ENCODE results near the gene AP4M1.

The AP4M1 gene

DNA sequence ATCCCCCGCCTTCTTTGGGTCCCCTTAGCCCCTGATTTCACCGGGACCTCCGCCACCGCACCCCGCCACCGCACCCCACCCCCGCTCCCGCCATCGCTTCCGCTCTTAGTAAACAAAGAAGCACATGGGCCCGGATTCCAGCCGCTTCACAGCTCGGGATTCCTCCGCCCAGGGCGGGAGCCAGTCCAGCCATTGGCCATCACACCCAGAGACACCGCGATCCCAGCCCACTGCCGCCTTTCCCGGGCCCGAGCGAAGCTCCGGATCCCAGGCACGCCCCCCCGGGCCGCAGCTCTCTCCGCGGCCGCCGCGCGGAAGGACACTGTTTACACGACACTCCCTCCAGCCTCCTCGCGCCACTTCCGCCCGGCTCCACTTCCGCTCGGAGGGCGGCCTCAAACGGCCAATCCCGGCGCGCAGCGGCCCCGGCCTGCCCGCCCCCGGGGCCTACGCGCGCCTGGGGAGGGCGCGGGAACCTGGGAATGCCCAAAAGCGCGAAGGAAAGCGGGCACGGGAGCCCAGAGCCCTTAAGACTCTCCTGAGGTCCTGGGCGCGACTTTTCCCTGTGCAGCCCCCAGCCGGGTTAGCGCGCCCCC lies 925 bp upstream of the AP4M1 start:
- no peaks in the 10 kb centered on the region for H3K4me1 ChIP-seq
- peak; percentile 92 for DNase-seq
- no peaks in the 10 kb centered on the region for H3K27me3 ChIP-seq
- TF ChIP-seq, protein P1, sequence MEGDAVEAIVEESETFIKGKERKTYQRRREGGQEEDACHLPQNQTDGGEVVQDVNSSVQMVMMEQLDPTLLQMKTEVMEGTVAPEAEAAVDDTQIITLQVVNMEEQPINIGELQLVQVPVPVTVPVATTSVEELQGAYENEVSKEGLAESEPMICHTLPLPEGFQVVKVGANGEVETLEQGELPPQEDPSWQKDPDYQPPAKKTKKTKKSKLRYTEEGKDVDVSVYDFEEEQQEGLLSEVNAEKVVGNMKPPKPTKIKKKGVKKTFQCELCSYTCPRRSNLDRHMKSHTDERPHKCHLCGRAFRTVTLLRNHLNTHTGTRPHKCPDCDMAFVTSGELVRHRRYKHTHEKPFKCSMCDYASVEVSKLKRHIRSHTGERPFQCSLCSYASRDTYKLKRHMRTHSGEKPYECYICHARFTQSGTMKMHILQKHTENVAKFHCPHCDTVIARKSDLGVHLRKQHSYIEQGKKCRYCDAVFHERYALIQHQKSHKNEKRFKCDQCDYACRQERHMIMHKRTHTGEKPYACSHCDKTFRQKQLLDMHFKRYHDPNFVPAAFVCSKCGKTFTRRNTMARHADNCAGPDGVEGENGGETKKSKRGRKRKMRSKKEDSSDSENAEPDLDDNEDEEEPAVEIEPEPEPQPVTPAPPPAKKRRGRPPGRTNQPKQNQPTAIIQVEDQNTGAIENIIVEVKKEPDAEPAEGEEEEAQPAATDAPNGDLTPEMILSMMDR (IDR thresholded peaks at IDR 0.05; ENCODE audit: low read depth, low read length): no peak
- H3K36me3 ChIP-seq: peaks cover 47% of the 10 kb centered on the region
- no peaks in the 10 kb centered on the region for H3K9me3 ChIP-seq
- H3K4me3 ChIP-seq (ENCODE audit: low read depth, low read length): peak overlapping the region; percentile 83

DNA sequence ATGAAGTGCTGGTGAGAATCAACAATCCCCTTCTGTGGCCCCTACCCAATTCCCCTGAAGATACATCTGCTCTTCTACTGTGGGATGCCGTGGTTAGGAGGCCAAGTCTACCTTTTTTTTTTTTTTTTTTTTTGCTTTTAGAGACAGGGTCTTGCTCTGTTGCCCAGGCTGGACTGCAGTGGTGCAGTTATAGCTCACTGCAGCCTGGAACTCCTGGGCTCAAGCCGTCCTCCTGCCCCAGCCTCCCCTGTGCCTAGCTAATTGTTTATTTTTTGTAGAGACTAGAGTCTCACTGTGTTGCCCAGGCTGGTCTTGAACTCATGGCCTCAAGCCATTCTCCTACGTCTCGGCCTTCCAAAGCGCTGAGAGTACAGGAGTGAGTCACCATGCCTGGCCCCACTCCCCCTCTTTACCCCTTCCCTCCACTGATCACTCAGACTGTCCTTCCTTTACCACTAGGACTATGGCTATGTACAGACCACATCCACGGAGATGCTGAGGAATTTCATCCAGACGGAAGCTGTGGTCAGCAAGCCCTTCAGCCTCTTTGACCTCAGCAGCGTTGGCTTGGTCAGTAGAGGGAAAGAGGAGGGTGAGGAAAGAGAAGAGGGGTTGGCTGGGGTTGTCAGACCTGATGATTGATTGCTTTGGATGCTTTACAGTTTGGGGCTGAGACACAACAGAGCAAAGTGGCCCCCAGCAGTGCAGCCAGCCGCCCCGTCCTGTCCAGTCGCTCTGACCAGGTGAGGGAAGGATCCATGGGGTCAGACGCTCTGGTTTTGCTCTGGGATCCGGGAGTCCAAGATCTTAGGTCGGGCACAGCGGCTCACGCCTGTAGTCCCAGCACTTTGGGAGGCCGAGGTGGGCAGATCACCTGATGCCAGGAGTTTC lies 1.8 kb downstream of the AP4M1 start:
- Histone ChIP-seq H3K9me3 (no peaks in the 10 kb centered on the region), H3K4me3 (ENCODE audit: low read depth, low read length) (no peak overlapping the region), H3K36me3 (peaks cover 34% of the 10 kb centered on the region), H3K27me3 (no peaks in the 10 kb centered on the region), H3K4me1 (no peaks in the 10 kb centered on the region)
- no peak for DNase-seq
- TF ChIP-seq, protein P1 (IDR thresholded peaks at IDR 0.05; ENCODE audit: low read depth, low read length): no peak

DNA sequence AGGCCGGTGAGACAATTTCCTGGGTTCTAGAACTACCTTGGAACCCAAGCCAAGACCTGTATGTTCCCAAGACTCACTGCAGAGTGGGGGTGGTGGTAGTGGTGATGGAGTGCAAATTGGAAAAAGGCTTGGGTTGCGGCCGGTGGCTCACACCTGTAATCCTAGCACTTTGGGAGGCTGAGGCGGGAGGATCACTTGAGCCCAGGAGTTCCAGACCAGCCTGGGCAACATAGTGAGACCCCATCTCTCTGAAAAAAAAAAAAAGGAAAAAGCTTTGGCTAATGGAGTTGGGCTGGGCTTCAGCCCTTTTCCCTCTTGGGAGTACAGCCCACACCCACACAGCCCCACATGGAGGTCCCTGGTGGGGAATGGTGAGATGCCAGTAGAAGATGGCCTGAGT lies 4.1 kb downstream of the AP4M1 start:
- Histone ChIP-seq H3K9me3 (no peaks in the 10 kb centered on the region), H3K27me3 (no peaks in the 10 kb centered on the region), H3K36me3 (peaks cover 30% of the 10 kb centered on the region), H3K4me3 (ENCODE audit: low read depth, low read length) (no peak overlapping the region), H3K4me1 (no peaks in the 10 kb centered on the region)
- TF ChIP-seq, protein P1 (IDR thresholded peaks at IDR 0.05; ENCODE audit: low read depth, low read length): no peak
- DNase-seq: no peak

DNA sequence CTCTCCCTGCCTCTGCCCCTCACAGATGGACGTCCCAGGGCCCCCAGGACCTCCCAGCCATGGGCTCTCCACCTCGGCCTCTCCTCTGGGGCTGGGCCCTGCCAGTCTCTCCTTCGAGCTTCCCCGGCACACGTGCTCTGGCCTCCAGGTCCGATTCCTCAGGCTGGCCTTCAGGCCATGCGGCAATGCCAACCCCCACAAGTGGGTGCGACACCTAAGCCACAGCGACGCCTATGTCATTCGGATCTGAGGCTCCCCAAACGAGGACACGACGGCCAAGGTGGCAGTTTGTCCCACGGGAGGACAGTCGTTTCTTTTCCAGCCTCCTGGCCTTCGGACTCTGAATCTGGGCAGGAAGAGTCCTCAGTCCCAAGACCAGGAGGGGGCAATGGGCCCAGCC lies 5.2 kb downstream of the AP4M1 start:
- H3K27me3 ChIP-seq: no peaks in the 10 kb centered on the region
- H3K4me1 ChIP-seq: no peaks in the 10 kb centered on the region
- H3K4me3 ChIP-seq (ENCODE audit: low read depth, low read length): no peak overlapping the region
- no peak for DNase-seq
- H3K36me3 ChIP-seq: peaks cover 38% of the 10 kb centered on the region
- TF ChIP-seq, protein P1 (IDR thresholded peaks at IDR 0.05; ENCODE audit: low read depth, low read length): no peak
- H3K9me3 ChIP-seq: no peaks in the 10 kb centered on the region

DNA sequence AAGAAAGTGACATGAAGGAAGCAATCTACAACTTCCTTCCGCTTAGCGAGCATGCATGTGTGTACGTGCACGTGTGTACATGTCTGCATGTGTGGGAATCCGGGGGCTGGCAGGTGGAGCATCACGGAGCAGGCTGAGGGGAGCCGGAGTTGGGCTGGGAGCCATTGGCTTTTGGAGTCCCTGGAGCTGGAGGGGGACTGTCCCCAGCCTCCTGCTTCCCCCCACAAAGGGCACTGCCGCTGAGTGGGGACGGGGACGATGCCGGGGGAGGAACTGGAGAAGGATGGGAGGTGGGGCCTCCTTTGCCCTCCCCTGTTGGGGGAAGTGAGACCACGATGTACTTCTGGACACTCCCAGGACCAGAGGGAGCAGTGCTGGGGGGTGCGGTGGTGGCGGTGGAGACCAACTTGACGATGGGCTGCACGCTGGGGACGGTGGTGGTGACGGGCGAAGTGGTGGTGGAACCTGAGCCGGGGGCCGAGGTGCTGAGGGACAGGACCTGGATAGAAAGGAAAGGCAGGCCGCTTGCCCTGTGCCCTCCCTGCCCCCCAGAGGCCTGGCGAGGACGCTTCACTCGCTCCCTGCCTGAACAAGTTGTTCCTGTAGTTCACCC lies 5.8 kb downstream of the AP4M1 start:
- no peak overlapping the region for H3K4me3 ChIP-seq (ENCODE audit: low read depth, low read length)
- no peaks in the 10 kb centered on the region for H3K9me3 ChIP-seq
- no peak for DNase-seq
- H3K36me3 ChIP-seq: peaks cover 41% of the 10 kb centered on the region
- H3K4me1 ChIP-seq: no peaks in the 10 kb centered on the region
- TF ChIP-seq, protein P1 (IDR thresholded peaks at IDR 0.05; ENCODE audit: low read depth, low read length): no peak
- H3K27me3 ChIP-seq: no peaks in the 10 kb centered on the region

Data from BE2C (cell line).